ENCODE measurements around the gene ALDH1A1.
A peak's percentile ranks its signal among the peaks of the same experiment; 100 is the strongest.
"Not testable (repeated sequence)": the region's sequence is repeated elsewhere in the genome, so short reads cannot be mapped to it uniquely, and the experiment has no call there.

ALDH1A1 gene

DNA sequence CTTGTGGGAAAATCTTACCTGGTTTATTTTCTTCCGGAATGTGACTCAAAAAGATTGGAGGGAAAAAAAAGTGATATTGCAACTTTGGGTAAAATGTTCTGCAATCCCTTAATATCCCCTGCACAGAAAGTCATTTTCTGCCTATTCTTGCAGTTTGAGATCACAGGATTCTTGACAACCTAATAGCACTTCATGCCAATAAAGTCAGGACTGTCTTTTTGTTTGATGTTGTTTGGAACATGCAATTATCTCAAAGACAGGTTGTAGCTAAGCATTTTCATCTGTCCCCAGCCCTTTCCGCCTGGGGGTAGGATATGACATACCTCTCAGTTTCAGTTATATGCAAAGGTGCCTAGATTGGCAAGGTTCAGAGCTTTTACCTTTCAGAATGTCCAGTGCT lies 63.9 kb downstream of the ALDH1A1 start:
- DNase-seq = no peak

GRCh38 chr9:72888067-72888466 lies 64.8 kb downstream of the ALDH1A1 start:
- DNase-seq = no peak

- no peak for DNase-seq
Measured at GRCh38 chr9:72886386-72886785, 66.5 kb downstream of the ALDH1A1 start.

DNA sequence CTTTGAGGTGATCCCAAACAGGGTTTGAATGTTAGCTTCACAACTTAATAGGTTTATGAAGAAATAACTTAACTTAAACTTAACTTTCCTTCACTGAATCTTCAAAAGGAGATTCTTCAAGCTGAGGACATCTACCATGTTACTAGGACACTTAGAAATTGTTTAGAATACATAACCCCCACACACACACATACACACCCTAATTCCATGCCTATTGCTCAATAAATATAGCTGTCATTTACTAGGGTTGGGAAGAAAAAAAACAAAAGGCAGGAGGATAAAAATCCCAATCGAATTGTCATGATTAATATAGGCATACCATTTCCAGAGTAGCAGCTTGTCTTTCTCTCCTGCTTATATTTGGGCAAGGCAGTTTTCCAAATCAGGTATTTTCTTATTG lies 68.3 kb downstream of the ALDH1A1 start:
- DNase-seq = no peak

DNA sequence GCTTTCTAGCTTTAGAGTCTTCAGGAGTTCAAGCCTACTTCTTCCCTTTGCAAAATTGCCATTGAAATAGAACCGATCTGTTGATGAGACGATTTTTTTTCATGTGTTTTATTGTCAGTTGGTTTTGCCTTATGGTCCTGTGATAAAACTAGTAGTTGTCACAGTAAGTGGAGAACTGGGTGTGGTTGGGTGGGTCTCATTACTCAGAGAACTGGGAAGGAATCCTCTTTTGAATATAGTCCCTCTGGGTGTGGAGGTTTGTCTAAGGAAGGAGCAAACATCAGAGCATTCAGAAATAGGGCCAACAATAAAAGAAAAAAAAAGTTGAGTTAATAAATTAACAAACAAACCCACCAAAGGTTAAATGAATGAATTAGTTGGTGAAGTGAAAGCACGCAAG lies 69.0 kb downstream of the ALDH1A1 start:
- DNase-seq = peak; percentile 23

- peak; percentile 35 for DNase-seq
Measured at GRCh38 chr9:72882117-72882775, 70.6 kb downstream of the ALDH1A1 start.

GRCh38 chr9:72880821-72881220 lies 72.0 kb downstream of the ALDH1A1 start:
- DNase-seq = no peak

DNA sequence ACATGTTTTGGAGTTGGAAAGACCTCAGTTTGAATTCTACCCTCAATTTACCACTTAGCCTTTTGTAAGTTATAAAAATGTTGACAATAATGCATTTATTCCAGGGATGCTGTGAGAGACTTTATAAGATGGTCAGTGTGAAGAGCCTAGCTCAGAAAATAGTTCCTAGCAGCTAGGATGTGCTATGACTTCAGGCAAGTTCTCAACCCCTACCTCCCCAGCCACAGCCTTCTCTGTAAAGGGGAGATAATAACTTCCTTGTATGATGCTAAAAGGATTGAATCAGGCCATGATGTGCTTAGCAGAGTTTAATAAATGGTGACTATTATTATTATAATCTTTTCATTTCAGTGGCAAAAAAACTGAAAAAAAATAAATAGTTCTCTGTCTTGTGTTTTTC lies 77.6 kb downstream of the ALDH1A1 start:
- DNase-seq = peak; percentile 46

DNA sequence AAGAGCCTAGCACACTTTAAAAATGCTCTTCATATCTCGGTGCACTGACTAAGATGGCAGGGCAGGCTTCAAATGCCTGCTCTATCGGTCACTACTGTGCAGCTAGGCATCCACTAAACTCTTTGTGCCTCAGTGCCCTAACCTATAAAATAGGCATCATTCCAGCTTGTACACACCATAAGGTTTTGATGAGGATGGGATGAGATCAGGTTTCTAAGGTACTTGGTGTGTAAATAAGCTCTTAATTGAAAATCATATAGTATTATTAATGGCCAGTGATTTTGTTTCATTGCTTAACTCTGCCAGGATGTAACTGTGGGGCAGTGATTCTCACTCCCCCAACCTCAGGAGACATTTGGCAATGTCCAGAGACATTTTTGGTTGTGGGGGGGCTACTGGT lies 78.5 kb downstream of the ALDH1A1 start:
- DNase-seq = no peak

GRCh38 chr9:72873456-72873855 lies 79.4 kb downstream of the ALDH1A1 start:
- DNase-seq = no peak

GRCh38 chr9:72872718-72873117 lies 80.1 kb downstream of the ALDH1A1 start:
- DNase-seq = no peak

- DNase-seq = peak; percentile 74
Measured at GRCh38 chr9:72871685-72872084, 81.2 kb downstream of the ALDH1A1 start.

- no peak for DNase-seq
Measured at GRCh38 chr9:72864327-72864726, 88.5 kb downstream of the ALDH1A1 start.

- DNase-seq = peak; percentile 18
Measured at GRCh38 chr9:72863456-72864094, 89.3 kb downstream of the ALDH1A1 start.

- DNase-seq = not testable (repeated sequence)
Measured at GRCh38 chr9:72862788-72863187, 90.1 kb downstream of the ALDH1A1 start.

GRCh38 chr9:72858089-72858912 lies 94.6 kb downstream of the ALDH1A1 start:
- DNase-seq = peak; percentile 32

GRCh38 chr9:72857624-72857996 lies 95.2 kb downstream of the ALDH1A1 start:
- no peak for DNase-seq

GRCh38 chr9:72856972-72857623 lies 95.8 kb downstream of the ALDH1A1 start:
- DNase-seq = peak; percentile 88

DNA sequence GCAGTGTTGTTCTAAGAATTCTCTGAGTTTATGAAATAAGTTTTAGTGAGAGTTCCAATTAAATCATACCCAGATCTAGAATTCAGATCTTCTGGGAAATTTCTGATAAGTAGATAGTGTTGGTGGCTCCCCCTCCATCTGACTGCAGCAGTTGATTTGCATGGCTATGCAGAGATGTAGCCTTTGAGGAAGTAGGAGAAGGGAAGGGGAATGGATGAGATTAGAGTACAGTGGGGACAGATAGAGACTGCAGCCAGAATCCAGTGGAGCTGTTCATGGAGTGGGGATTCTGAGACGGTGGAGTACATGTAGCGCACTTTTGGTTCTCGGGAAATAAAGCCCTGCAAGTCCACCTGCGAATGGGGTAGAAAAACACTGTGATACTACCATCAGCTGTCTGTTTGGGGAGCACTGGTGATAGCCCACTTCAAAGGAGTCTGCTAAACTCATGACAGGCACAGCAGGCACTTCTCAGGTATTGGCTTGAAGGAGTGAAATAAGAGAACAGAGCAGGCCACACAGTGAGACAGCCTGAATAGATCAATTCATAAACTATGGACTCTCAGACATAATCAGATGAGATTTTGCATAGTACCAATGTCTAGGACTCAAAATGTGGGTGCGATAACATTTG lies 96.8 kb downstream of the ALDH1A1 start:
- no peak for DNase-seq

- no peak for DNase-seq
Measured at GRCh38 chr9:72855321-72855720, 97.5 kb downstream of the ALDH1A1 start.
